Activated T-cell treated with anti-CD3 and anti-CD28 coated beads, Interleukin-2, amount 50 U/mL, for 1 hour (primary cell): ENCODE results near the gene SMAD6.
"Not testable (repeated sequence)": the region's sequence is repeated elsewhere in the genome, so short reads cannot be mapped to it uniquely, and the experiment has no call there.

ENCODE experiments used
- DNase-seq: peaks from one replicate; pipeline ENCODE4 v3.0.0-alpha.2; 2020

The SMAD6 gene

GRCh38 chr15:66743703-66744536, 41.9 kb downstream of the SMAD6 start:
- no peak for DNase-seq

- no peak for DNase-seq
Measured at GRCh38 chr15:66744610-66745279, 42.7 kb downstream of the SMAD6 start.

GRCh38 chr15:66745530-66746230, 43.6 kb downstream of the SMAD6 start:
- DNase-seq, result no peak

GRCh38 chr15:66746231-66746605, 44.2 kb downstream of the SMAD6 start:
- DNase-seq, result no peak

- no peak for DNase-seq
Measured at GRCh38 chr15:66747223-66747622, 45.2 kb downstream of the SMAD6 start.

GRCh38 chr15:66747886-66748707, 46.1 kb downstream of the SMAD6 start:
- no peak for DNase-seq

GRCh38 chr15:66748708-66749035, 46.6 kb downstream of the SMAD6 start:
- DNase-seq, result no peak

GRCh38 chr15:66749841-66750575, 48.0 kb downstream of the SMAD6 start:
- DNase-seq, result no peak

GRCh38 chr15:66750609-66751008, 48.6 kb downstream of the SMAD6 start:
- DNase-seq, result no peak

GRCh38 chr15:66751579-66751978, 49.5 kb downstream of the SMAD6 start:
- no peak for DNase-seq

GRCh38 chr15:66752078-66752477, 50.0 kb downstream of the SMAD6 start:
- no peak for DNase-seq

- DNase-seq, result no peak
Measured at GRCh38 chr15:66753687-66754377, 51.8 kb downstream of the SMAD6 start.

GRCh38 chr15:66754789-66755188, 52.8 kb downstream of the SMAD6 start:
- no peak for DNase-seq

- no peak for DNase-seq
Measured at GRCh38 chr15:66755298-66756068, 53.4 kb downstream of the SMAD6 start.

- no peak for DNase-seq
Measured at GRCh38 chr15:66756295-66756694, 54.3 kb downstream of the SMAD6 start.

- DNase-seq, result no peak
Measured at GRCh38 chr15:66757030-66757429, 55.0 kb downstream of the SMAD6 start.

- no peak for DNase-seq
Measured at GRCh38 chr15:66757521-66757920, 55.5 kb downstream of the SMAD6 start.

- DNase-seq, result not testable (repeated sequence)
Measured at GRCh38 chr15:66758217-66758616, 56.2 kb downstream of the SMAD6 start.

- no peak for DNase-seq
Measured at GRCh38 chr15:66758844-66759243, 56.8 kb downstream of the SMAD6 start.

GRCh38 chr15:66760097-66760967, 58.3 kb downstream of the SMAD6 start:
- DNase-seq, result no peak
